Ramos (cell line): ENCODE measurements around the gene UBE3A.

Source experiments
- in situ Hi-C: fragments of 300-500 bp; cut with MboI; formaldehyde crosslinking; loops from one replicate; pipeline ENCODE4 v1.14.3; 2022; ENCODE audit warnings: low sequenced_read_pairs; ENCODE audit not compliant: unreplicated experiment

Gene UBE3A

GRCh38 chr15:25342629-25343028 lies 96.2 kb downstream of the UBE3A start:
- in situ Hi-C loops = no loop called here

DNA sequence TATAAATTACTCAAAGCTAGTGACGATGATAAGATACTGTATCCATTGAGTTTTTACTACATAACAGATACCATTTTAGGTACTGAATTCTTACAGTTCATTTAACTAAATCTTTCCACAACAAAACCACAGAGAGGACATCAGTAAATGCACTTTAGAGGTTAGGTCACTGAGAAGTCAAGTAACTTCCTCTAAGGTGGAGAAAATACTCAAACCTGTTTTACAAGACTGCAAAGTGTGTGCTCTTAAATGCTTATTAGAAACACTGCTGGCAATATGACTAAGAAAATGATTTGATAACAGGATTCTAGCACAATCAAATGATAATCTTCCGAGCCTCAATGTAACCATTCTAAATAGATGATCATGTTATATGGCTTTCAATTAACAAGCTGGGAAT lies 99.4 kb downstream of the UBE3A start:
- in situ Hi-C loops = no loop called here

GRCh38 chr15:25335279-25335678 lies 103.5 kb downstream of the UBE3A start:
- in situ Hi-C loops = no loop called here

DNA sequence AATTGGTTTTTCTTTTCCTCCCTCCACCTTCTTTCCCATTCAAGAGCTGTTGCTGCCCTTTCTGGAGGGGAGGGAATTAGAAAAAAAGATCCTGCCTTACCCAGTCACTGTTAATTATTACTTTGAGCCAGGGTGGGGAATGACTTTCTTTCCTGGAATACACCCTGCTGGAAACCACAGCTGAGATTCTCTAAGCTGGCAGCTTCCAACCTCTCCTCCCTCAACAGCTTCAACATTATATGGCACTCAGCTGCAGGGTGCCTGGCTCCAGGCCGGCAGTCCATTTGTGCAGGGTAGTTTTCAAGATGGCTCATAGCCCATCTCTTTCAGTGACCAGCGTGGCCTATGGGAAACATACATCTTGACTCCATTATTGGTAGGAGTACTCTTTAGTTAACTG lies 105.8 kb downstream of the UBE3A start:
- in situ Hi-C loops = no loop called here

DNA sequence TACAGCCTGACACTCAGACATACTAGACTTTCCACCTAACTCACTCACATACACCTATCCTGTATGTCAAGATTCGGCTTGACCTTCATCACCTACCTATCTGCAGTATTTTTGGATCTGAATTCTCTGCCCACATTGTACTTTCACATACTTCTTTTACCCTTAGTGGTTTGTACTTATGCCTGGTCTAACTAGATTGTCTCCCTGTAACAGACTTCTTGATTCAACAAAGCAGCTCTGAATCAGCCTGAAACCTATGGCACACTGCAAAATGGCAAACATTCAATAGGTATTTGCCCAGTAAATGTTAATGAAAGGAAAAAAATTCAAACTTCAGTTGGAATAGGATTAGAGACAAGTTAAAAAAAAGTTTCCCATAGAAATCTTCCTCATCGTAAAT lies 106.5 kb downstream of the UBE3A start:
- in situ Hi-C loops = no loop called here

DNA sequence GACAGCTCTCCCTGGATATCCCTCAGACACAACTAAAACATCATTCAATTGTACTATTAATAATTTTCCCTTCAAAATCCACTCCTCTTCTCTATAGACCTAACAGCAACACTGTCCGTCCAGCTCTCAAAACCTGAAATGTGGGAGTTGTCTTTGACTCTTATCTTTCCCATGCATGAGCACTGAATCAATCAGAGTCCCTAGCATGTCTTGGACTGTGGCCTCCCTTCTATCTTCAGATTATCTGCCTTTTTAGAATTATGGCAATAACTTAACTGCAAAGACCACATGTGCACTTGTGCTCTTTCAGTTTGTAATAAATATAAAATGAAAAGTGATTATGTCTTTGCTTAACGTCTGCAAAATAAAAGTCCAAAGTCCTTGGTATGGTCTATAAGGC lies 107.0 kb downstream of the UBE3A start:
- in situ Hi-C loops = no loop called here

DNA sequence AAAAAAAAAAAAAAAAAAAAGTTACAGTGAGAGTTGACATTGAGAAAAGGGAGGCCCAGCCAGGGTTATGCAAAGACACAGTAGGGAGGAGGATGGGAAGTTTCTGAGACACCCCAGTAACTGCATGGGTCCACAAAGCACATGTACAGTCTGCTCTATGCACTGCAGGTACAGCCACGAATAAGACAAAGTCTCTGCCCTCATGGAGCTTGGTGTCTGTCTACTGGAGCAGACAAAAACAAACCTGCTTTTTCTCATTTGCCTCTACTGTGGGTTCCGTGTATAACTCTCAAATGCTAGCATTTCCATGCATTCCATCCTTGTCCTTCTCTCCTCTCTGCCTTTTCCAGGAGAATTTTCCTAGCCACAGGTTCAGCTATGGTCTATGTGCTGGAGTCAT lies 107.4 kb downstream of the UBE3A start:
- in situ Hi-C loops = no loop called here

GRCh38 chr15:25329696-25330095 lies 109.1 kb downstream of the UBE3A start:
- in situ Hi-C loops = no loop called here

GRCh38 chr15:25327686-25328085 lies 111.1 kb downstream of the UBE3A start:
- in situ Hi-C loops = no loop called here

DNA sequence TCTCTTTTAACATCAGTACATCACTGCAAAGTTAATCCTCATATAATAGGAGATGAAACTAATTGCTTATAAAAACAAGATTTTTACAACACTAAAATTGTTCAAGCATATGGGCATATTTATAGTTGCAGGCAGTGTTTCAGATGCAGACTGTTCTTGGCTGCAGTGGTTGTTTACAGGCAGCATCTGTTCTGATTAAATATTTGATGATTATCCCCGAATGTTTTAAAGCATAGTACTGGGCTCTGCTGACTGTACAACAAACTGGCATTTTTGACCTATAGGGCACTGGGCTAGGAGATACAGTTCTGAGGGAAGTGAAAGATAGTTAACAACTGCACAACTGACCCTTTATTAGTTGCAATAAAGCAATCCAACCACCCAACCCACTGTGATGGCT lies 113.6 kb downstream of the UBE3A start:
- in situ Hi-C loops = no loop called here

GRCh38 chr15:25323420-25323819 lies 115.4 kb downstream of the UBE3A start:
- in situ Hi-C loops = no loop called here

- in situ Hi-C loops = no loop called here
These were observed 151.0 kb downstream of the UBE3A start for GRCh38 chr15:25287823-25288222.
